ENCODE data around the gene NFATC2. TPM values are rescaled to one million over a fixed set of nuclear protein-coding genes. Genes with fewer than 3 reads are reported as not detected.
"Not testable (repeated sequence)": the region's sequence is repeated elsewhere in the genome, so short reads cannot be mapped to it uniquely, and the experiment has no call there.

Gene NFATC2
- total and polyA plus RNA-seq, 2 experiments from 2014 or later, result 0.52 to 0.59 TPM

- Mint-ChIP-seq H3K27me3 (ENCODE audit: insufficient read depth, low read depth, poor library complexity) (peaks cover 16% of the 10 kb centered on the region), H3K4me1 (peaks cover 18% of the 10 kb centered on the region), H3K9me3 (no peaks in the 10 kb centered on the region; the same call in 2 of the 3 replicates), H3K27ac (no peak overlapping the region), H3K36me3 (ENCODE audit: low read depth) (no peaks in the 10 kb centered on the region), H3K4me3 (no peak overlapping the region)
- Histone ChIP-seq H3K27ac (ENCODE audit: low read depth) (no peak overlapping the region), H3F3A (replicated peaks; ENCODE audit: low read depth) (peaks cover 3% of the 10 kb centered on the region; the same call in 1 of the 2 replicates), H3K4me1 (ENCODE audit: insufficient read depth) (no peaks in the 10 kb centered on the region; the same call in 1 of the 2 replicates), H3K27me3 (ENCODE audit: insufficient read depth) (peaks cover 39% of the 10 kb centered on the region), H3K36me3 (ENCODE audit: insufficient read depth) (no peaks in the 10 kb centered on the region), H3K79me2 (replicated peaks; ENCODE audit: insufficient read depth) (no peaks in the 10 kb centered on the region), H4K20me1 (replicated peaks; ENCODE audit: insufficient read depth) (no peaks in the 10 kb centered on the region), H2AFZ (no peak overlapping the region), H3K9me2 (ENCODE audit: insufficient read depth) (peaks cover 4% of the 10 kb centered on the region; the same call in 1 of the 2 replicates), H3K4me3 (no peak overlapping the region), H3K4me2 (no peak overlapping the region)
- no peak for DNase-seq (ENCODE audit: low spot score)
- no peak for TF ChIP-seq CTCF (conservative IDR thresholded peaks at IDR 0.05; ENCODE audit: low read depth in 2 of 2)
- TF ChIP-seq EZH2 (IDR thresholded peaks at IDR 0.05; ENCODE audit: low read depth, unreplicated experiment), result no peak
- TF ChIP-seq JUNB (IDR thresholded peaks at IDR 0.05; ENCODE audit: unreplicated experiment), result no peak
- no peak for TF ChIP-seq STAT1 (IDR thresholded peaks at IDR 0.05; ENCODE audit: unreplicated experiment)
- no peak for TF ChIP-seq EZH2phosphoT487 (IDR thresholded peaks at IDR 0.05; ENCODE audit: unreplicated experiment)
- TF ChIP-seq NANOG (IDR thresholded peaks at IDR 0.05; ENCODE audit: borderline replicate concordance), result no peak
- no peak for TF ChIP-seq CREB1 (CRISPR knock-in tag; IDR thresholded peaks at IDR 0.05; ENCODE audit: low read depth)
- TF ChIP-seq ZNF331 (CRISPR knock-in tag; IDR thresholded peaks at IDR 0.05; ENCODE audit: low read depth), result no peak
- no peak for TF ChIP-seq ETS1 (IDR thresholded peaks at IDR 0.05)
- ATAC-seq, result no peak
These were observed 1.9 kb downstream of the NFATC2 start for GRCh38 chr20:51540580-51540979.

- not testable (repeated sequence) for DNase-seq (ENCODE audit: low spot score); H3K9me3 Mint-ChIP-seq; H3K79me2 ChIP-seq (replicated peaks; ENCODE audit: insufficient read depth); H3K27ac ChIP-seq (ENCODE audit: low read depth); H3K4me3 ChIP-seq; H3F3A ChIP-seq (replicated peaks; ENCODE audit: low read depth); H4K20me1 ChIP-seq (replicated peaks; ENCODE audit: insufficient read depth); H3K4me1 ChIP-seq (ENCODE audit: insufficient read depth); H3K4me2 ChIP-seq; H3K9me2 ChIP-seq (ENCODE audit: insufficient read depth); H3K27ac Mint-ChIP-seq; ATAC-seq; H2AFZ ChIP-seq; H3K36me3 Mint-ChIP-seq (ENCODE audit: low read depth); H3K4me3 Mint-ChIP-seq; H3K36me3 ChIP-seq (ENCODE audit: insufficient read depth)
- Mint-ChIP-seq H3K4me1 (peaks cover 18% of the 10 kb centered on the region), H3K27me3 (ENCODE audit: insufficient read depth, low read depth, poor library complexity) (peaks cover 14% of the 10 kb centered on the region)
- peaks cover 35% of the 10 kb centered on the region for H3K27me3 ChIP-seq (ENCODE audit: insufficient read depth)
These were observed 2.4 kb downstream of the NFATC2 start for GRCh38 chr20:51540074-51540473.
